ENCODE data around the gene SLBP. TPM values are rescaled to one million over a fixed set of nuclear protein-coding genes. Genes with fewer than 3 reads are reported as not detected.
A peak's percentile ranks its signal among the peaks of the same experiment; 100 is the strongest.

Gene SLBP
- total and polyA plus RNA-seq, 2 of the 8 experiments (the other 6 are each of a cell fraction or from before 2014, with no cell fraction given), result 44.1 to 49.0 TPM

GRCh38 chr4:1746265-1746691, 34.2 kb upstream of the SLBP start (continued):
- TF ChIP-seq JUN (IDR thresholded peaks at IDR 0.05; ENCODE audit: low read depth, low read length) (no peak), GABPA (IDR thresholded peaks at IDR 0.05; ENCODE audit: borderline replicate concordance, insufficient read depth, low read length) (peak; percentile 84), SP1 (IDR thresholded peaks at IDR 0.05; ENCODE audit: low read depth, low read length) (no peak), CBX8 (IDR thresholded peaks at IDR 0.05; ENCODE audit: borderline replicate concordance, low read depth, low read length) (no peak), TAF1 (IDR thresholded peaks at IDR 0.05; ENCODE audit: low read depth, low read length) (no peak), RNF2 (IDR thresholded peaks at IDR 0.05; ENCODE audit: borderline replicate concordance, low read depth, low read length, missing control alignments, poor library complexity, severe bottlenecking) (no peak), TEAD4 (IDR thresholded peaks at IDR 0.05; ENCODE audit: low read depth, low read length) (0 out of 2 replicates have a peak, but pooled peaks have one; percentile 4), CHD1 (IDR thresholded peaks at IDR 0.05; ENCODE audit: low read depth, low read length) (no peak), KDM5A (IDR thresholded peaks at IDR 0.05; ENCODE audit: low read length) (no peak), POLR2A (IDR thresholded peaks at IDR 0.05; ENCODE audit: control extremely low read depth in 1 of 2, low read depth in 2 of 2, low read length in 2 of 2) (no peak), CBX5 (IDR thresholded peaks at IDR 0.05; ENCODE audit: low read depth, low read length) (no peak), ZNF274 (IDR thresholded peaks at IDR 0.05; ENCODE audit: borderline replicate concordance, extremely low read depth, low read length) (no peak), NRF1 (IDR thresholded peaks at IDR 0.05; ENCODE audit: low read depth, low read length) (no peak), USF2 (IDR thresholded peaks at IDR 0.05; ENCODE audit: low read length) (no peak), HDAC6 (IDR thresholded peaks at IDR 0.05; ENCODE audit: low read depth, low read length) (no peak), BRCA1 (IDR thresholded peaks at IDR 0.05; ENCODE audit: low read depth, low read length) (no peak), KDM4A (IDR thresholded peaks at IDR 0.05; ENCODE audit: low read depth, low read length, severe bottlenecking) (no peak), YY1 (IDR thresholded peaks at IDR 0.05; ENCODE audit: low read depth, low read length) (0 out of 2 replicates have a peak, but pooled peaks have one; percentile 16), MAX (IDR thresholded peaks at IDR 0.05) (peak; percentile 79), POLR2AphosphoS5 (IDR thresholded peaks at IDR 0.05; ENCODE audit: low read depth, low read length) (no peak), NANOG (IDR thresholded peaks at IDR 0.05; ENCODE audit: insufficient read depth, low read depth, low read length, poor library complexity, severe bottlenecking) (no peak), EGR1 (IDR thresholded peaks at IDR 0.05; ENCODE audit: borderline replicate concordance, low read depth, low read length) (no peak), BACH1 (IDR thresholded peaks at IDR 0.05; ENCODE audit: low read length) (no peak)
- TF ChIP-seq, protein P1, sequence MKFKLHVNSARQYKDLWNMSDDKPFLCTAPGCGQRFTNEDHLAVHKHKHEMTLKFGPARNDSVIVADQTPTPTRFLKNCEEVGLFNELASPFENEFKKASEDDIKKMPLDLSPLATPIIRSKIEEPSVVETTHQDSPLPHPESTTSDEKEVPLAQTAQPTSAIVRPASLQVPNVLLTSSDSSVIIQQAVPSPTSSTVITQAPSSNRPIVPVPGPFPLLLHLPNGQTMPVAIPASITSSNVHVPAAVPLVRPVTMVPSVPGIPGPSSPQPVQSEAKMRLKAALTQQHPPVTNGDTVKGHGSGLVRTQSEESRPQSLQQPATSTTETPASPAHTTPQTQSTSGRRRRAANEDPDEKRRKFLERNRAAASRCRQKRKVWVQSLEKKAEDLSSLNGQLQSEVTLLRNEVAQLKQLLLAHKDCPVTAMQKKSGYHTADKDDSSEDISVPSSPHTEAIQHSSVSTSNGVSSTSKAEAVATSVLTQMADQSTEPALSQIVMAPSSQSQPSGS (IDR thresholded peaks at IDR 0.05; ENCODE audit: low read length), result no peak

All from H1 (cell line).